Mucosa of descending colon (tissue), 3 donors: ENCODE measurements around the gene SNAPC2. TPM values are rescaled to one million over a fixed set of nuclear protein-coding genes. Genes with fewer than 3 reads are reported as not detected.

ENCODE experiments used
- ATAC-seq: fragments of 200-7000 bp; cut with Tn5 transposase; one replicate; pipeline ENCODE4 v1.9.1; 2020; ENCODE audit warnings: mild to moderate bottlenecking, moderate library complexity
- DNase-seq, 3 donors: peaks; one replicate each; pipeline ENCODE4 v3.0.0-alpha.2; 2020
- H3K36me3 ChIP-seq: fragments of 200-600 bp; one replicate; pipeline ENCODE4 v1.8.0; 2021; ENCODE audit warnings: low read depth, mild to moderate bottlenecking
- H3K4me1 ChIP-seq: fragments of 200-600 bp; one replicate; pipeline ENCODE4 v1.8.0; 2021; ENCODE audit warnings: low read depth, mild to moderate bottlenecking
- H3K4me3 ChIP-seq: fragments of 200-600 bp; one replicate; pipeline ENCODE4 v1.8.0; 2021; ENCODE audit warnings: mild to moderate bottlenecking
- H3K9me3 ChIP-seq: fragments of 200-600 bp; one replicate; pipeline ENCODE4 v1.8.0; 2021; ENCODE audit warnings: mild to moderate bottlenecking
- CTCF ChIP-seq: fragments of 200-600 bp; IDR thresholded peaks from one replicate; pipeline ENCODE4 v1.8.0; 2022; ENCODE audit warnings: antibody characterized with exemption, mild to moderate bottlenecking
- intact Hi-C, 2 donors: fragments of 100-400 bp; cut with DNase I in 1 of 2; cut with micrococcal nuclease in 1 of 2; formaldehyde crosslinking; loops; one replicate each; pipeline versions ENCODE4 v1.11.0 to v1.11.1; 2022; cut with DNase I, micrococcal nuclease
- total RNA-seq, 3 donors: library from RNA; stranded (reverse); fragmentation: NEBNext Ultra II Directional in 2 of 3; extraction: Animal tissue kit (Norgen Biotek cat#: 25700) in 2 of 3; gene quantifications; one replicate each; pipeline versions ENCODE4 v1.2.1 to v1.2.4, GENCODE V29; 2021 to 2023
- donor health status: DM: no; HTN: no; CAD: no; lungs with moderate emphysema.
- donor health status: DM: no; HTN: no; CAD: no.
- donor health status: DM: no; HTN: yes; CAD: no.

The SNAPC2 gene
- total RNA-seq, 3 donors from 2014 or later = 10.7 to 22.1 (median 14.7) TPM

- Histone ChIP-seq H3K9me3 (no peaks in the 10 kb centered on the region), H3K36me3 (peaks cover 11% of the 10 kb centered on the region), H3K4me3 (no peak overlapping the region), H3K4me1 (peaks cover 21% of the 10 kb centered on the region)
- DNase-seq (peak in 1 of 3 donors; percentile 57), ATAC-seq (no peak)
- intact Hi-C loops = loop anchor here in 1 of 2 donors (10.0 kb wide), 1 partner anchor 50 kb away; no protein-coding TSS in a partner anchor
- no peak for TF ChIP-seq CTCF
Measured at GRCh38 chr19:7905268-7905667, 14.9 kb upstream of the SNAPC2 start.

GRCh38 chr19:7905859-7906258 is 14.3 kb upstream of the SNAPC2 start:
- no peak for ATAC-seq
- intact Hi-C loops = loop anchor here in 1 of 2 donors (10.0 kb wide), 1 partner anchor 51 kb away; no protein-coding TSS in a partner anchor
- H3K4me3 ChIP-seq = no peak overlapping the region
- H3K9me3 ChIP-seq = no peaks in the 10 kb centered on the region
- H3K36me3 ChIP-seq = peaks cover 15% of the 10 kb centered on the region
- DNase-seq = peak in 1 of 3 donors; percentile 57
- H3K4me1 ChIP-seq = peaks cover 21% of the 10 kb centered on the region
- TF ChIP-seq CTCF = no peak

- ATAC-seq = no peak
- Histone ChIP-seq H3K4me3 (no peak overlapping the region), H3K36me3 (peaks cover 24% of the 10 kb centered on the region), H3K4me1 (peaks cover 21% of the 10 kb centered on the region), H3K9me3 (no peaks in the 10 kb centered on the region)
- intact Hi-C loops = loop anchor here in 1 of 2 donors (10.0 kb wide), 1 partner anchor 52 kb away; no protein-coding TSS in a partner anchor
- no peak for TF ChIP-seq CTCF
- DNase-seq = no peak
Measured at GRCh38 chr19:7907122-7907521, 13.0 kb upstream of the SNAPC2 start.

GRCh38 chr19:7907544-7907943 is 12.6 kb upstream of the SNAPC2 start:
- Histone ChIP-seq H3K4me1 (peaks cover 21% of the 10 kb centered on the region), H3K36me3 (peaks cover 26% of the 10 kb centered on the region), H3K9me3 (no peaks in the 10 kb centered on the region), H3K4me3 (no peak overlapping the region)
- ATAC-seq (no peak), DNase-seq (no peak)
- intact Hi-C loops = loop anchor here in 1 of 2 donors (10.0 kb wide), 1 partner anchor 53 kb away; no protein-coding TSS in a partner anchor
- no peak for TF ChIP-seq CTCF

GRCh38 chr19:7908078-7908699 is 11.9 kb upstream of the SNAPC2 start:
- Histone ChIP-seq H3K9me3 (no peaks in the 10 kb centered on the region), H3K4me3 (no peak overlapping the region), H3K36me3 (peaks cover 25% of the 10 kb centered on the region), H3K4me1 (peaks cover 14% of the 10 kb centered on the region)
- no peak for ATAC-seq
- no peak for TF ChIP-seq CTCF
- no peak for DNase-seq
- intact Hi-C loops = loop anchor here in 1 of 2 donors (10.0 kb wide), 1 partner anchor 53 kb away; no protein-coding TSS in a partner anchor
